Naive thymus-derived CD4-positive, alpha-beta T cell (primary cell): ENCODE data around the gene CASP9. TPM values are rescaled to one million over a fixed set of nuclear protein-coding genes. Genes with fewer than 3 reads are reported as not detected.

Experiments
- ATAC-seq: fragments of 150-1000 bp; cut with Tn5 transposase; 2 replicates; pipeline ENCODE4 v1.10.0; 2021; ENCODE audit warnings: mild to moderate bottlenecking, moderate library complexity
- CTCF ChIA-PET: fragments of 350-600 bp; sonication (Branson Sonifier 250); formaldehyde crosslinking; loops from one replicate; lab custom pipeline; 2021; ENCODE audit warnings: antibody characterized with exemption; lab: Charles Lee
- POLR2A ChIA-PET: fragments of 350-600 bp; sonication (Branson Sonifier 250); formaldehyde crosslinking; loops from one replicate; lab custom pipeline; 2021; ENCODE audit warnings: antibody characterized with exemption, inconsistent platforms; lab: Charles Lee
- DNase-seq, 9 donors: peaks; one replicate each; pipeline versions ENCODE4 v3.0.0 to v3.0.0-alpha.2; 2020 to 2022; ENCODE audit warnings: mixed read lengths in 1 of 9
- H3K27ac ChIP-seq: one replicate; pipeline ENCODE4 v1.7.0; 2013; ENCODE audit warnings: mild to moderate bottlenecking, low read depth, low read length, moderate library complexity
- H3K27me3 ChIP-seq, 2 donors: one replicate each; pipeline ENCODE4 v1.7.0; 2013; ENCODE audit warnings: low read length in 2 of 2, mild to moderate bottlenecking in 2 of 2, moderate library complexity in 2 of 2; ENCODE audit not compliant: control insufficient read depth in 2 of 2, insufficient read depth in 2 of 2
- H3K36me3 ChIP-seq, 3 experiments: 1 replicate in 2 of 3; 2 replicates in 1 of 3; pipeline ENCODE4 v1.7.0; 2013; ENCODE audit warnings: low read length in 3 of 3, mild to moderate bottlenecking in 3 of 3, moderate library complexity in 1 of 3; ENCODE audit not compliant: insufficient read depth in 3 of 3, control insufficient read depth in 2 of 3
- H3K4me1 ChIP-seq, 2 donors: one replicate each; pipeline ENCODE4 v1.7.0; 2013; ENCODE audit warnings: low read length in 2 of 2, mild to moderate bottlenecking in 2 of 2, moderate library complexity in 1 of 2; ENCODE audit not compliant: control insufficient read depth in 2 of 2, insufficient read depth in 2 of 2
- H3K4me3 ChIP-seq: 2 replicates; pipeline ENCODE4 v1.7.0; 2013; ENCODE audit warnings: mild to moderate bottlenecking, low read length
- H3K9me3 ChIP-seq, 3 experiments: 1 replicate in 2 of 3; 2 replicates in 1 of 3; pipeline ENCODE4 v1.7.0; 2013; ENCODE audit warnings: low read length in 3 of 3; ENCODE audit not compliant: control insufficient read depth in 2 of 3
- H3K27ac Mint-ChIP-seq, 9 donors: one replicate each; pipeline ENCODE4 v1.8.0; 2020 to 2022; ENCODE audit warnings: mixed read lengths in 9 of 9, mild to moderate bottlenecking in 8 of 9, moderate library complexity in 5 of 9, inconsistent platforms in 2 of 9
- H3K27me3 Mint-ChIP-seq, 5 donors: one replicate each; pipeline ENCODE4 v1.8.0; 2021 to 2022; ENCODE audit warnings: mixed read lengths in 5 of 5, mild to moderate bottlenecking in 1 of 5
- H3K36me3 Mint-ChIP-seq, 5 donors: one replicate each; pipeline ENCODE4 v1.8.0; 2020 to 2022; ENCODE audit warnings: mixed read lengths in 5 of 5, mild to moderate bottlenecking in 3 of 5, inconsistent platforms in 1 of 5
- H3K4me1 Mint-ChIP-seq, 7 donors: one replicate each; pipeline ENCODE4 v1.8.0; 2020 to 2022; ENCODE audit warnings: mixed read lengths in 7 of 7, mild to moderate bottlenecking in 3 of 7, inconsistent platforms in 1 of 7
- H3K4me3 Mint-ChIP-seq, 10 donors: one replicate each; pipeline ENCODE4 v1.8.0; 2020 to 2022; ENCODE audit warnings: mild to moderate bottlenecking in 10 of 10, mixed read lengths in 10 of 10, moderate library complexity in 6 of 10, inconsistent platforms in 2 of 10
- H3K9me3 Mint-ChIP-seq, 11 donors: one replicate each; pipeline ENCODE4 v1.8.0; 2020 to 2022; ENCODE audit warnings: mixed read lengths in 11 of 11, mild to moderate bottlenecking in 4 of 11, inconsistent platforms in 1 of 11, moderate library complexity in 1 of 11
- intact Hi-C, 2 donors: fragments of 100-400 bp; cut with micrococcal nuclease; formaldehyde crosslinking; loops; one replicate each; pipeline ENCODE4 v1.15.1; 2023
- polyA plus RNA-seq, 2 donors: library from polyadenylated mRNA; unstranded; fragments of 300-500 nt; fragmentation: Illumina TruSeq; gene quantifications; one replicate each; pipeline ENCODE4 v1.2.3, GENCODE V29; 2021
- total RNA-seq, 6 experiments: library from RNA in 5 of 6; stranded (reverse) in 5 of 6; gene quantifications; 1 replicate in 5 of 6; 2 replicates in 1 of 6; pipeline ENCODE4 v1.2.3 and lab custom pipeline; 2021 to 2026

CASP9 gene
- total and polyA plus RNA-seq, 7 experiments from 2014 or later = 9.0 to 22.2 (median 15.2) TPM

- H3K9me3 ChIP-seq = no peaks in the 10 kb centered on the region
- peaks cover 7 to 83% (median 7%) of the 10 kb centered on the region in 3 experiments for H3K36me3 ChIP-seq
- intact Hi-C loops = no loop called here
- H3K27ac ChIP-seq = no peak overlapping the region
- no peaks in the 10 kb centered on the region for H3K27me3 ChIP-seq
- POLR2A ChIA-PET = interaction anchor here (0.5 kb wide), 1 partner anchor 112 kb away, joined by 3 read pairs; no protein-coding TSS in a partner anchor
- CTCF ChIA-PET = no interaction called here
- DNase-seq = no peak
- no peaks in the 10 kb centered on the region for H3K4me1 ChIP-seq
- H3K4me3 ChIP-seq = no peak overlapping the region
- Mint-ChIP-seq H3K4me1 (peaks cover 0 to 11% (median 4%) of the 10 kb centered on the region in 7 donors), H3K27me3 (no peaks in the 10 kb centered on the region), H3K36me3 (peaks cover 11 to 42% (median 34%) of the 10 kb centered on the region in 5 donors), H3K4me3 (no peak overlapping the region), H3K27ac (peak overlapping the region in 3 of 9 donors; percentile 18 to 83 (median 42)), H3K9me3 (no peaks in the 10 kb centered on the region)
- ATAC-seq = no peak
Measured at GRCh38 chr1:15543251-15543588, 19.2 kb upstream of the CASP9 start.

- DNase-seq = no peak
- Histone ChIP-seq H3K27ac (no peak overlapping the region), H3K27me3 (no peaks in the 10 kb centered on the region), H3K4me3 (no peak overlapping the region), H3K36me3 (peaks cover under 1 to 77% (median under 1%) of the 10 kb centered on the region in 3 experiments), H3K9me3 (no peaks in the 10 kb centered on the region), H3K4me1 (no peaks in the 10 kb centered on the region)
- ChIA-PET POLR2A (interaction anchor here (0.5 kb wide), 1 partner anchor 112 kb away, joined by 3 read pairs; no protein-coding TSS in a partner anchor), CTCF (no interaction called here)
- H3K4me1 Mint-ChIP-seq = peaks cover 0 to 11% (median 4%) of the 10 kb centered on the region in 7 donors
- no peaks in the 10 kb centered on the region for H3K27me3 Mint-ChIP-seq
- H3K36me3 Mint-ChIP-seq = peaks cover 7 to 39% (median 28%) of the 10 kb centered on the region in 5 donors
- no peaks in the 10 kb centered on the region for H3K9me3 Mint-ChIP-seq
- ATAC-seq = no peak
- H3K27ac Mint-ChIP-seq = peak overlapping the region in 2 of 9 donors; percentile 5 to 83
- intact Hi-C loops = no loop called here
- H3K4me3 Mint-ChIP-seq = no peak overlapping the region
Measured at GRCh38 chr1:15542388-15543250, 18.6 kb upstream of the CASP9 start.

- no peak for DNase-seq
- ChIA-PET CTCF (interaction anchor here (0.6 kb wide), 1 partner anchor 284 kb away, joined by 3 read pairs; no protein-coding TSS in a partner anchor), POLR2A (no interaction called here)
- peaks cover 0 to 68% (median 0%) of the 10 kb centered on the region in 3 experiments for H3K36me3 ChIP-seq
- H3K27ac ChIP-seq = no peak overlapping the region
- no peak overlapping the region for H3K4me3 ChIP-seq
- no peaks in the 10 kb centered on the region for H3K27me3 ChIP-seq
- Mint-ChIP-seq H3K27me3 (no peaks in the 10 kb centered on the region), H3K27ac (no peak overlapping the region), H3K4me1 (peaks cover 2 to 11% (median 4%) of the 10 kb centered on the region in 7 donors), H3K4me3 (no peak overlapping the region), H3K9me3 (no peaks in the 10 kb centered on the region), H3K36me3 (peaks cover 7 to 48% (median 31%) of the 10 kb centered on the region in 5 donors)
- H3K4me1 ChIP-seq = no peaks in the 10 kb centered on the region
- H3K9me3 ChIP-seq = no peaks in the 10 kb centered on the region
- no peak for ATAC-seq
- intact Hi-C loops = no loop called here
Measured at GRCh38 chr1:15541231-15541792, 17.3 kb upstream of the CASP9 start.

GRCh38 chr1:15540186-15540585 is 16.2 kb upstream of the CASP9 start:
- Histone ChIP-seq H3K27ac (no peak overlapping the region), H3K36me3 (peaks cover 0 to 60% (median 0%) of the 10 kb centered on the region in 3 experiments), H3K4me3 (no peak overlapping the region), H3K4me1 (no peaks in the 10 kb centered on the region), H3K9me3 (no peaks in the 10 kb centered on the region), H3K27me3 (no peaks in the 10 kb centered on the region)
- Mint-ChIP-seq H3K27me3 (no peaks in the 10 kb centered on the region), H3K4me3 (no peak overlapping the region), H3K36me3 (peaks cover 7 to 47% (median 33%) of the 10 kb centered on the region in 5 donors), H3K9me3 (no peaks in the 10 kb centered on the region), H3K27ac (peak overlapping the region in 1 of 9 donors; percentile 78), H3K4me1 (peaks cover 2 to 11% (median 4%) of the 10 kb centered on the region in 7 donors)
- ChIA-PET POLR2A (no interaction called here), CTCF (no interaction called here)
- ATAC-seq = no peak
- intact Hi-C loops = no loop called here
- DNase-seq = no peak

GRCh38 chr1:15538771-15539170 is 14.8 kb upstream of the CASP9 start:
- H3K36me3 Mint-ChIP-seq = peaks cover 7 to 44% (median 29%) of the 10 kb centered on the region in 5 donors
- CTCF ChIA-PET = no interaction called here
- H3K27me3 ChIP-seq = no peaks in the 10 kb centered on the region
- POLR2A ChIA-PET = no interaction called here
- DNase-seq (no peak), ATAC-seq (no peak)
- intact Hi-C loops = no loop called here
- no peaks in the 10 kb centered on the region for H3K4me1 ChIP-seq
- no peaks in the 10 kb centered on the region for H3K9me3 Mint-ChIP-seq
- no peaks in the 10 kb centered on the region for H3K27me3 Mint-ChIP-seq
- H3K9me3 ChIP-seq = no peaks in the 10 kb centered on the region
- H3K27ac Mint-ChIP-seq = peak overlapping the region in 2 of 9 donors; percentile 5 to 15
- H3K36me3 ChIP-seq = peaks cover 0 to 50% (median 0%) of the 10 kb centered on the region in 3 experiments
- H3K4me1 Mint-ChIP-seq = peaks cover 2 to 11% (median 8%) of the 10 kb centered on the region in 7 donors
- no peak overlapping the region for H3K27ac ChIP-seq
- H3K4me3 Mint-ChIP-seq = no peak overlapping the region
- H3K4me3 ChIP-seq = no peak overlapping the region

- CTCF ChIA-PET = no interaction called here
- ATAC-seq = no peak
Measured at GRCh38 chr1:15531682-15532081, 7.7 kb upstream of the CASP9 start.

More at GRCh38 chr1:15531682-15532081, 7.7 kb upstream of the CASP9 start:
- Mint-ChIP-seq H3K27ac (no peak overlapping the region), H3K4me1 (peaks cover 13 to 48% (median 29%) of the 10 kb centered on the region in 7 donors), H3K9me3 (peaks cover 0 to under 1% (median 0%) of the 10 kb centered on the region in 11 donors), H3K36me3 (peaks cover 0 to 14% (median 9%) of the 10 kb centered on the region in 5 donors), H3K27me3 (no peaks in the 10 kb centered on the region), H3K4me3 (no peak overlapping the region)
- H3K27me3 ChIP-seq = no peaks in the 10 kb centered on the region
- H3K9me3 ChIP-seq = no peaks in the 10 kb centered on the region
- H3K36me3 ChIP-seq = peaks cover 0 to 12% (median 0%) of the 10 kb centered on the region in 3 experiments
- POLR2A ChIA-PET = no interaction called here
- no peak for DNase-seq
- intact Hi-C loops = no loop called here
- H3K27ac ChIP-seq = no peak overlapping the region
- H3K4me3 ChIP-seq = no peak overlapping the region
- H3K4me1 ChIP-seq = peaks cover 7 to 11% of the 10 kb centered on the region in 2 donors
